H1 (cell line): ENCODE results near the gene MARCHF3. TPM values are rescaled to one million over a fixed set of nuclear protein-coding genes. Genes with fewer than 3 reads are reported as not detected.

Experiments
- CTCF ChIA-PET: fragments of 300-600 bp; sonication (Branson Sonifier 250); formaldehyde crosslinking; loops from one replicate; lab custom pipeline; 2021; ENCODE audit not compliant: partially characterized antibody; lab: Charles Lee
- POLR2A ChIA-PET: fragments of 300-600 bp; sonication (Branson Sonifier 250); formaldehyde crosslinking; loops from one replicate; lab custom pipeline; 2021; ENCODE audit warnings: inconsistent platforms; ENCODE audit not compliant: partially characterized antibody; lab: Charles Lee
- DNase-seq, 2 experiments: peaks; one replicate each; pipeline versions ENCODE4 v3.0.0 to v3.0.0-alpha.2; 2010 to 2022; ENCODE audit warnings: low spot score in 2 of 2, low read depth in 1 of 2, mixed read lengths in 1 of 2
- FAIRE-seq: peaks from 2 replicates; lab custom pipeline; 2011; peaks lifted over from hg19 to GRCh38; lab: Jason Lieb, UNC
- H2AFZ ChIP-seq: 2 replicates; pipeline ENCODE4 v1.8.1; 2012; ENCODE audit warnings: low read length, inconsistent platforms
- H2AK5ac ChIP-seq: 2 replicates; pipeline ENCODE4 v1.6.1; 2013; ENCODE audit warnings: low read depth, low read length
- H2BK120ac ChIP-seq: replicated peaks from 2 replicates; pipeline ENCODE3; 2013; ENCODE audit warnings: low read depth, low read length, inconsistent platforms
- H2BK12ac ChIP-seq: 2 replicates; pipeline ENCODE4 v1.6.1; 2013; ENCODE audit warnings: low read depth, low read length
- H2BK15ac ChIP-seq: 2 replicates; pipeline ENCODE4 v1.6.1; 2013; ENCODE audit warnings: low read length
- H2BK20ac ChIP-seq: 2 replicates; pipeline ENCODE4 v1.6.1; 2013; ENCODE audit warnings: low read length
- H2BK5ac ChIP-seq: 2 replicates; pipeline ENCODE4 v1.6.1; 2013; ENCODE audit warnings: low read depth, low read length
- H3K14ac ChIP-seq: 2 replicates; pipeline ENCODE4 v1.6.1; 2013; ENCODE audit warnings: inconsistent platforms; ENCODE audit not compliant: insufficient read length
- H3K18ac ChIP-seq: 2 replicates; pipeline ENCODE4 v1.6.1; 2013; ENCODE audit warnings: low read length; ENCODE audit errors: extremely low read depth
- H3K23ac ChIP-seq: 2 replicates; pipeline ENCODE4 v1.6.1; 2013; ENCODE audit warnings: inconsistent platforms; ENCODE audit not compliant: insufficient read length
- H3K23me2 ChIP-seq: 2 replicates; pipeline ENCODE4 v1.6.1; 2013; ENCODE audit warnings: low read depth, low read length
- H3K27ac ChIP-seq: 2 replicates; pipeline ENCODE4 v1.6.1; 2011; ENCODE audit warnings: low read depth, low read length, inconsistent platforms
- H3K27me3 ChIP-seq, 4 experiments: replicated peaks in 1 of 4; 1 replicate in 1 of 4; 2 replicates in 3 of 4; pipeline versions ENCODE4 v1.6.1 to v1.8.1; 2011 to 2013; ENCODE audit warnings: low read length in 3 of 4, mild to moderate bottlenecking in 3 of 4, inconsistent platforms in 2 of 4, mixed read lengths in 2 of 4, moderate library complexity in 1 of 4; ENCODE audit not compliant: control insufficient read depth in 3 of 4, insufficient read depth in 3 of 4; ENCODE audit errors: extremely low read depth in 1 of 4
- H3K36me3 ChIP-seq, 4 experiments: 2 replicates each; pipeline versions ENCODE4 v1.6.1 to v1.8.1; 2011 to 2013; ENCODE audit warnings: mild to moderate bottlenecking in 4 of 4, low read length in 3 of 4, moderate library complexity in 2 of 4, control low read depth in 1 of 4, inconsistent platforms in 1 of 4; ENCODE audit not compliant: insufficient read depth in 4 of 4, control insufficient read depth in 2 of 4
- H3K4ac ChIP-seq: replicated peaks from 2 replicates; pipeline ENCODE3; 2013; ENCODE audit warnings: low read length, low read depth, mixed read lengths, inconsistent platforms; ENCODE audit not compliant: insufficient read length
- H3K4me1 ChIP-seq, 4 experiments: replicated peaks in 1 of 4; 1 replicate in 1 of 4; 2 replicates in 3 of 4; pipeline versions ENCODE4 v1.6.1 to v1.8.1; 2011 to 2013; ENCODE audit warnings: low read length in 3 of 4, inconsistent platforms in 2 of 4, mixed read lengths in 1 of 4; ENCODE audit not compliant: insufficient read depth in 4 of 4, control insufficient read depth in 3 of 4
- H3K4me2 ChIP-seq, 2 experiments: 2 replicates each; pipeline versions ENCODE4 v1.6.1 to v1.8.1; 2011 to 2013; ENCODE audit warnings: low read depth in 2 of 2, low read length in 2 of 2, control low read depth in 1 of 2, inconsistent platforms in 1 of 2, mild to moderate bottlenecking in 1 of 2; ENCODE audit not compliant: insufficient read depth in 1 of 2
- H3K4me3 ChIP-seq, 4 experiments: fragments of 200-600, 300-600 bp in 1 of 4; sonication (generic), shearing (Covaris generic), sonication (Bioruptor Twin) in 1 of 4; 2 replicates each; pipeline versions ENCODE4 v1.5.1 to v1.8.1; 2011 to 2016; ENCODE audit warnings: low read length in 4 of 4, low read depth in 3 of 4, control low read depth in 2 of 4, inconsistent platforms in 2 of 4, mild to moderate bottlenecking in 2 of 4, mixed read lengths in 1 of 4, moderate library complexity in 1 of 4; ENCODE audit not compliant: insufficient read depth in 2 of 4; ENCODE audit errors: extremely low read depth in 1 of 4
- H3K56ac ChIP-seq: replicated peaks from 2 replicates; pipeline ENCODE3; 2013; ENCODE audit warnings: low read depth, mild to moderate bottlenecking, mixed read lengths, low read length, inconsistent platforms; ENCODE audit not compliant: insufficient read length
- H3K79me1 ChIP-seq: 2 replicates; pipeline ENCODE4 v1.6.1; 2013; ENCODE audit warnings: low read depth, low read length, control low read depth
- H3K79me2 ChIP-seq, 2 experiments: 2 replicates each; pipeline versions ENCODE4 v1.6.1 to v1.8.1; 2012 to 2013; ENCODE audit warnings: low read length in 2 of 2, mild to moderate bottlenecking in 2 of 2, inconsistent platforms in 1 of 2; ENCODE audit not compliant: insufficient read depth in 2 of 2, control insufficient read depth in 1 of 2
- H3K9ac ChIP-seq, 4 experiments: replicated peaks in 1 of 4; 1 replicate in 1 of 4; 2 replicates in 3 of 4; pipeline versions ENCODE4 v1.6.1 to v1.8.1; 2011 to 2013; ENCODE audit warnings: low read depth in 3 of 4, low read length in 3 of 4, control low read depth in 2 of 4, mild to moderate bottlenecking in 2 of 4, moderate library complexity in 2 of 4, inconsistent platforms in 1 of 4; ENCODE audit errors: extremely low read depth in 1 of 4
- H3K9me3 ChIP-seq, 2 experiments: 2 replicates each; pipeline versions ENCODE4 v1.6.1 to v1.8.1; 2012 to 2013; ENCODE audit warnings: mild to moderate bottlenecking in 2 of 2, moderate library complexity in 2 of 2, control low read depth in 1 of 2, inconsistent platforms in 1 of 2, low read depth in 1 of 2, low read length in 1 of 2, mixed read lengths in 1 of 2; ENCODE audit not compliant: insufficient read depth in 2 of 2
- H4K20me1 ChIP-seq, 2 experiments: replicated peaks in 1 of 2; 2 replicates each; pipeline versions ENCODE3 to v1.8.1; 2011 to 2013; ENCODE audit warnings: inconsistent platforms in 2 of 2, low read length in 2 of 2, mild to moderate bottlenecking in 1 of 2; ENCODE audit not compliant: insufficient read depth in 2 of 2, control insufficient read depth in 1 of 2
- H4K5ac ChIP-seq: 2 replicates; pipeline ENCODE4 v1.6.1; 2013; ENCODE audit warnings: low read length, low read depth, mixed read lengths, inconsistent platforms; ENCODE audit not compliant: insufficient read length
- H4K8ac ChIP-seq: 2 replicates; pipeline ENCODE4 v1.8.0; 2013; ENCODE audit warnings: mild to moderate bottlenecking, moderate library complexity, low read length, inconsistent platforms; ENCODE audit not compliant: insufficient read depth; ENCODE audit errors: extremely low read depth
- H4K91ac ChIP-seq: replicated peaks from 2 replicates; pipeline ENCODE3; 2013; ENCODE audit warnings: low read length, mixed read lengths, inconsistent platforms; ENCODE audit not compliant: insufficient read length
- CEBPB ChIP-seq: IDR thresholded peaks from 2 replicates; pipeline ENCODE4 v1.6.1; 2012; ENCODE audit warnings: low read depth, low read length
- CTBP2 ChIP-seq: IDR thresholded peaks from 2 replicates; pipeline ENCODE4 v1.7.0; 2011; ENCODE audit warnings: borderline replicate concordance, mild to moderate bottlenecking, moderate library complexity, mixed read lengths, low read length; ENCODE audit not compliant: insufficient read depth, insufficient read length
- E2F6 ChIP-seq: IDR thresholded peaks from 2 replicates; pipeline ENCODE4 v1.6.1; 2012; ENCODE audit warnings: inconsistent platforms
- EGR1 ChIP-seq: IDR thresholded peaks from 2 replicates; pipeline ENCODE4 v1.6.1; 2011; ENCODE audit warnings: low read depth, low read length, borderline replicate concordance
- EZH2 ChIP-seq: fragments of 200-600 bp; sonication (generic); IDR thresholded peaks from 2 replicates; pipeline ENCODE4 v1.7.1; 2012; ENCODE audit warnings: low read depth, mild to moderate bottlenecking, moderate library complexity, low read length, inconsistent platforms; ENCODE audit not compliant: severe bottlenecking
- KDM4A ChIP-seq: IDR thresholded peaks from one replicate; pipeline ENCODE4 v1.7.1; 2012; ENCODE audit warnings: low read depth, mild to moderate bottlenecking, moderate library complexity, low read length, inconsistent platforms; ENCODE audit not compliant: severe bottlenecking
- PHF8 ChIP-seq: fragments of 200-600 bp; sonication (generic); conservative IDR thresholded peaks from 2 replicates; pipeline ENCODE4 v1.7.1; 2012; ENCODE audit warnings: low read depth, mild to moderate bottlenecking, inconsistent platforms, low read length, moderate library complexity
- POLR2AphosphoS5 ChIP-seq: IDR thresholded peaks from 2 replicates; pipeline ENCODE4 v1.6.1; 2011; ENCODE audit warnings: low read depth, low read length
- SAP30 ChIP-seq: fragments of 300-600 bp; sonication (generic); IDR thresholded peaks from 2 replicates; pipeline ENCODE4 v1.7.1; 2012; ENCODE audit warnings: low read length, moderate library complexity, mild to moderate bottlenecking, inconsistent platforms; ENCODE audit not compliant: insufficient read depth, insufficient replicate concordance
- SP2 ChIP-seq: IDR thresholded peaks from 2 replicates; pipeline ENCODE4 v1.6.1; 2012; ENCODE audit warnings: mild to moderate bottlenecking, low read length, inconsistent platforms
- SUZ12 ChIP-seq: fragments of 200-600 bp; sonication (generic); IDR thresholded peaks from 2 replicates; pipeline ENCODE4 v1.6.1; 2012; ENCODE audit warnings: mild to moderate bottlenecking, inconsistent platforms, low read length, moderate library complexity, mixed read lengths
- YY1 ChIP-seq: IDR thresholded peaks from 2 replicates; pipeline ENCODE4 v1.6.1; 2011; ENCODE audit warnings: low read depth, mild to moderate bottlenecking, low read length
- WGBS, 2 experiments: shearing (Covaris generic) in 1 of 2; methylation state at CpG; one replicate each; pipeline versions ENCODE4 v1.1.6 to v1.1.7; 2013 to 2015; ENCODE audit warnings: low lambda C conversion rate in 2 of 2, mixed read lengths in 2 of 2, inconsistent platforms in 1 of 2, low coverage in 1 of 2, missing lambda C conversion rate in 1 of 2; ENCODE audit not compliant: insufficient replicate concordance in 2 of 2, insufficient coverage in 1 of 2, insufficient read length in 1 of 2; ENCODE audit errors: extremely low coverage in 1 of 2, missing lambda C conversion rate in 1 of 2; 5-methylcytosine and 5-hydroxymethylcytosine counted together
- polyA plus RNA-seq, 7 experiments: library from polyadenylated mRNA; depleted of rRNA in 3 of 7; stranded (reverse) in 5 of 7; unstranded in 2 of 7; fragments of >200 nt in 5 of 7; fragments of 200-250 nt in 2 of 7; gene quantifications; 1 replicate in 5 of 7; 2 replicates in 1 of 7; 4 replicates in 1 of 7; pipeline versions ENCODE4 v1.2.1 to v1.2.3, GENCODE V29; 2011 to 2013; ENCODE audit warnings: missing spikeins in 2 of 7, mixed read lengths in 2 of 7
- total RNA-seq: library from RNA; stranded (reverse); fragmentation: NEBNext Ultra II Directional; extraction: Animal tissue kit (Norgen Biotek cat#: 25700); gene quantifications from 2 replicates; pipeline ENCODE4 v1.2.1, GENCODE V29; 2021

Gene MARCHF3
- total and polyA plus RNA-seq, 2 of the 8 experiments (the other 6 are each of a cell fraction or from before 2014, with no cell fraction given): 12.0 to 16.9 TPM

GRCh38 chr5:126947146-126948010 is 83.0 kb downstream of the MARCHF3 start:
- no peaks in the 10 kb centered on the region for H3K36me3 ChIP-seq
- FAIRE-seq: no peak
- H3K18ac ChIP-seq: no peak overlapping the region
- H4K20me1 ChIP-seq: no peaks in the 10 kb centered on the region
- H4K8ac ChIP-seq: no peak overlapping the region
- no peak overlapping the region for H3K4me2 ChIP-seq
- POLR2A ChIA-PET: no interaction called here
- H2BK120ac ChIP-seq: no peak overlapping the region
- no peaks in the 10 kb centered on the region; a peak in 1 of 4 replicates for H3K79me2 ChIP-seq
- H3K23ac ChIP-seq: no peak overlapping the region
- CTCF ChIA-PET: no interaction called here
- 80% methylated on average over 4 of the region's 5 CpGs; no CpG with 5 or more reads in 1 of the 2 experiments for WGBS, 2 experiments
- H3K79me1 ChIP-seq: no peaks in the 10 kb centered on the region; the same call in 1 of the 2 replicates
- no peak overlapping the region for H3K56ac ChIP-seq
- H2BK15ac ChIP-seq: no peak overlapping the region
- H4K91ac ChIP-seq: no peak overlapping the region
- peaks cover 0 to 11% (median 4%) of the 10 kb centered on the region in 4 experiments; a peak in 3 of 7 replicates for H3K4me1 ChIP-seq
- no peak overlapping the region for H3K14ac ChIP-seq
- no peak overlapping the region for H2BK12ac ChIP-seq
- no peak overlapping the region for H3K4ac ChIP-seq
- no peak overlapping the region for H3K4me3 ChIP-seq
- H3K27ac ChIP-seq: no peak overlapping the region
- H3K23me2 ChIP-seq: no peaks in the 10 kb centered on the region; the same call in 1 of the 2 replicates
- H3K27me3 ChIP-seq: no peaks in the 10 kb centered on the region
- H2BK20ac ChIP-seq: no peak overlapping the region
- H3K9me3 ChIP-seq: no peaks in the 10 kb centered on the region
- H2AK5ac ChIP-seq: no peak overlapping the region
- H4K5ac ChIP-seq: no peak overlapping the region
- no peak overlapping the region for H2BK5ac ChIP-seq
- H2AFZ ChIP-seq: no peak overlapping the region
- no peak overlapping the region for H3K9ac ChIP-seq
- DNase-seq: no peak
- TF ChIP-seq EGR1 (no peak), SAP30 (no peak), SUZ12 (no peak), YY1 (no peak), CEBPB (no peak), KDM4A (no peak), EZH2 (no peak), POLR2AphosphoS5 (no peak), SP2 (no peak), PHF8 (no peak), E2F6 (no peak), CTBP2 (no peak)
